Heart right ventricle (tissue), 16 donors: ENCODE data around the gene EIF1AD. TPM values are rescaled to one million over a fixed set of nuclear protein-coding genes. Genes with fewer than 3 reads are reported as not detected.
"Not testable (repeated sequence)": the region's sequence is repeated elsewhere in the genome, so short reads cannot be mapped to it uniquely, and the experiment has no call there.

Experiments
- ATAC-seq, 8 donors: fragments of 200-7000 bp; cut with Tn5 transposase; one replicate each; pipeline ENCODE4 v1.9.1; 2020; ENCODE audit warnings: mild to moderate bottlenecking in 8 of 8, moderate library complexity in 8 of 8, moderate number of reproducible peaks in 1 of 8
- DNase-seq, 2 donors: peaks; one replicate each; pipeline ENCODE4 v3.0.0-alpha.2; 2020
- H3K27ac ChIP-seq, 10 donors: fragments of 200-600 bp; sonication (generic) in 2 of 10; one replicate each; pipeline versions ENCODE4 v1.5.0 to v1.8.0; 2020 to 2022; ENCODE audit warnings: mild to moderate bottlenecking in 3 of 10
- H3K27me3 ChIP-seq, 7 donors: fragments of 200-600 bp; one replicate each; pipeline ENCODE4 v1.8.0; 2021 to 2022; ENCODE audit warnings: mild to moderate bottlenecking in 2 of 7
- H3K36me3 ChIP-seq, 9 donors: fragments of 200-600 bp; sonication (generic) in 1 of 9; one replicate each; pipeline versions ENCODE4 v1.5.0 to v1.8.0; 2020 to 2022; ENCODE audit warnings: mild to moderate bottlenecking in 2 of 9
- H3K4me1 ChIP-seq, 9 donors: fragments of 200-600 bp; sonication (generic) in 1 of 9; one replicate each; pipeline versions ENCODE4 v1.5.0 to v1.8.0; 2020 to 2022; ENCODE audit warnings: mild to moderate bottlenecking in 4 of 9
- H3K4me3 ChIP-seq, 10 donors: fragments of 200-600 bp; sonication (generic) in 2 of 10; one replicate each; pipeline versions ENCODE4 v1.5.0 to v1.8.0; 2020 to 2022; ENCODE audit warnings: mild to moderate bottlenecking in 7 of 10, moderate library complexity in 2 of 10
- H3K9me3 ChIP-seq, 11 donors: fragments of 200-600 bp in 10 of 11; sonication (generic) in 2 of 11; one replicate each; pipeline versions ENCODE4 v1.5.0 to v1.8.0; 2013 to 2022; ENCODE audit warnings: mild to moderate bottlenecking in 2 of 11, control low read depth in 1 of 11, moderate library complexity in 1 of 11
- CTCF ChIP-seq, 9 donors: fragments of 200-600 bp; sonication (generic) in 2 of 9; IDR thresholded peaks; one replicate each; pipeline versions ENCODE4 v1.5.0 to v1.8.0; 2021 to 2022; ENCODE audit warnings: antibody characterized with exemption in 9 of 9, mild to moderate bottlenecking in 5 of 9, moderate library complexity in 1 of 9
- WGBS, 2 donors: extraction: QIAGEN DNeasy Blood & Tissue Kit; methylation state at CpG; one replicate each; pipeline ENCODE4 v1.1.7; 2013; ENCODE audit warnings: inconsistent platforms in 1 of 2; 5-methylcytosine and 5-hydroxymethylcytosine counted together
- intact Hi-C, 10 donors: fragments of 100-400 bp; cut with DNase I; formaldehyde crosslinking; loops; one replicate each; pipeline versions ENCODE4 v1.11.1 to v1.14.2; 2022
- polyA plus RNA-seq, 2 donors: library from polyadenylated mRNA; stranded (reverse); fragments of 200-250 nt; gene quantifications; one replicate each; pipeline ENCODE4 v1.2.3, GENCODE V29; 2013
- total RNA-seq, 10 donors: library from RNA; stranded (reverse); fragmentation: NEBNext Ultra II Directional in 3 of 10; extraction: Animal tissue kit (Norgen Biotek cat#: 25700) in 3 of 10; gene quantifications; one replicate each; pipeline versions ENCODE4 v1.2.1 to v1.2.4, GENCODE V29; 2021 to 2023
- donor health status: Arrhythmogenic right ventricular cardiomyopathy.
- donor health status: ischemic (EF 13 %, LVEDD 7.1; RV severe dilation, severe dysfunction).
- donor health status: healthy with polysubstance abuse.
- donor health status: DM: no; HTN: yes; CAD: no.
- donor health status: DM: no; HTN: no; CAD: no.
- donor health status: ischemic (EF 25% LVEDD 6.9; RV normal size, moderate dysfunction).
- donor health status: ischemic (EF 25% LVEDD 5.7; RV mildly dilated, moderate dysfunction).
- donor health status: healthy.
- donor health status: DM: yes; HTN: yes; CAD: no.
- donor health status: Ischemic cardiomyopathy.
- donor health status: ischemic (EF 35%, LVEDD 5.7; RV mildly dilated, moderate dysfunction).
- donor health status: nonischemic (EF 11% LVEDD 7.7; RV severe dilation, severe dysfunction).
- donor health status: DM: yes; HTN: yes; CAD: no.
- donor health status: PGD.
- donor health status: ischemic (EF 29% LVEDD 5.4; RV normal size, mild dysfunction).
- donor health status: nonischemic (EF 23%, LVEDD 6.1; RV moderate dilation, normal function).

EIF1AD gene
- total and polyA plus RNA-seq, 12 donors: 15.1 to 30.0 (median 19.7) TPM

- no peak for ATAC-seq
- no peak for DNase-seq
- Histone ChIP-seq H3K27ac (no peak overlapping the region), H3K27me3 (peaks cover 8 to 39% (median 23%) of the 10 kb centered on the region in 7 donors), H3K9me3 (no peaks in the 10 kb centered on the region), H3K4me3 (peak overlapping the region in 1 of 10 donors; percentile 30), H3K4me1 (peaks cover 0 to 30% (median 18%) of the 10 kb centered on the region in 9 donors), H3K36me3 (no peaks in the 10 kb centered on the region)
- intact Hi-C loops: no loop called here
- TF ChIP-seq CTCF (IDR thresholded peaks at IDR 0.05): no peak
- 52 to 60% methylated on average over 11 to 12 of the region's 12 CpGs for WGBS, 2 donors
Measured at GRCh38 chr11:66012371-66012945, 10.5 kb upstream of the EIF1AD start.

GRCh38 chr11:66011785-66012303, 9.9 kb upstream of the EIF1AD start, which contains the start of gene CST6:
TSS of gene CST6 (plus strand) at chr11:66012008. CDS start at chr11:66012045, 37 bp downstream.
- Histone ChIP-seq H3K4me1 (peaks cover 0 to 35% (median 18%) of the 10 kb centered on the region in 9 donors), H3K4me3 (peak within 1 kb of the TSS in 3 of 10 donors; percentile 0 to 30 (median 17)), H3K9me3 (no peaks in the 10 kb centered on the region), H3K27me3 (peaks cover 8 to 39% (median 23%) of the 10 kb centered on the region in 7 donors), H3K36me3 (no peaks in the 10 kb centered on the region), H3K27ac (no peak within 1 kb of the TSS)
- ATAC-seq (no peak), DNase-seq (no peak)
- intact Hi-C loops: no loop called here
- no peak for TF ChIP-seq CTCF (IDR thresholded peaks at IDR 0.05)
- WGBS, 2 donors: 7% methylated on average over 61 of the region's 61 CpGs

DNA sequence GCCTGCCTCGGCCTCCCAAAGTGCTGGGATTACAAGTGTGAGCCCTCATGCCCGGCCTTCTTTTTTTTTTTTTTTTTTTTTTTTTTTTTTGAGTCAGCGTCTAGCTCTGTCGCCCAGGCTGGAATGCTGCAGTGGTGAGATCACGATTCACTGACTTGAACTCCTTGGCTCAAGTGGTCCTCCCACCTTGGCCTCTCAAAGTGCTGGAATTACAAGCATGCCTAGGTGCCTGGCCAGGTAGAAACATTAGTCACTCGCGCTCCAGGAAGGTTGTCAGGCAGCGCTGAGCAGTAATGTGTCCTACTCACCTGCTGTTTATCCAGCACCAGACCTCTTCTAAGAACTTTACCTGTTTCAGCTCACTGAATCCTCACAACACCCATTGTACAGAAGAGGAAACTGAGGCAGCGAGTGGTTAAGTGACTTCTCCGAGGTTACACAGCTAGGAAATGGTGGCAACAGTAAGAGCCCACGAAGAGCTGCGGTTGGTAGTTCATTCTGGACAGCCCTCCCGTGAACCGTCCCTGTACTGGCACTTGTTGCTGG, 9.4 kb upstream of the EIF1AD start:
- DNase-seq (no peak), ATAC-seq (no peak)
- intact Hi-C loops: no loop called here
- no peak overlapping the region for H3K27ac ChIP-seq
- H3K4me3 ChIP-seq: peak overlapping the region in 2 of 10 donors; percentile 0 to 30
- peaks cover 0 to 5% (median 0%) of the 10 kb centered on the region in 9 donors for H3K36me3 ChIP-seq
- H3K4me1 ChIP-seq: peaks cover 0 to 30% (median 14%) of the 10 kb centered on the region in 9 donors
- 42 to 49% methylated on average over 13 to 14 of the region's 14 CpGs for WGBS, 2 donors
- TF ChIP-seq CTCF (IDR thresholded peaks at IDR 0.05): no peak
- H3K9me3 ChIP-seq: no peaks in the 10 kb centered on the region
- peaks cover 8 to 39% (median 23%) of the 10 kb centered on the region in 7 donors for H3K27me3 ChIP-seq

DNA sequence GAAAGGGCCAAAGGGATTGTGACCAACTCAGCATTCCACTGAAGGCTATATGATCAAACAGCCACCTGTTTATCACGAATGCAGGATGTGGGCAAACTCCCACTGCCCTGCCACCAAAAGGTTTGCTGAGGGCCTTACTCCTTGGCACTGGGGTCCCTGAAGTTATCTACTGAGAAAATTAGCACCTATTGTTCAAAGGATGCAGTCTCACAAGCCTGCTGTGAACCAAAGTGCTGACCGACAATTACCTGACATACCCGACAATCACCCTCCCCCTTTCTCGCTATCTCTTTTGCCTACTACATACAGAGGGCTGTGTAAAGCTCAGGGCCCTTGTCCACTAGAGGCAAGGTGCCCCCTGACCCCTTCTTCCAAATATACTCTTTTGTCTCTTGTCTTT, 8.1 kb upstream of the EIF1AD start:
- peaks cover 0 to 18% (median 4%) of the 10 kb centered on the region in 9 donors for H3K36me3 ChIP-seq
- intact Hi-C loops, ATAC-seq, H3K27ac ChIP-seq, H3K4me3 ChIP-seq, H3K9me3 ChIP-seq, DNase-seq: not testable (repeated sequence)
- peaks cover 8 to 39% (median 23%) of the 10 kb centered on the region in 7 donors for H3K27me3 ChIP-seq
- 43 to 71% methylated on average over 4 of the region's 4 CpGs for WGBS, 2 donors
- H3K4me1 ChIP-seq: peaks cover 0 to 23% (median 5%) of the 10 kb centered on the region in 9 donors
